CD8-positive, alpha-beta memory T cell (primary cell): ENCODE data around the gene SNTB2. TPM values are rescaled to one million over a fixed set of nuclear protein-coding genes. Genes with fewer than 3 reads are reported as not detected.

Experiments
- CTCF ChIA-PET: fragments of 350-600 bp; sonication (Branson Sonifier 250); formaldehyde crosslinking; loops from one replicate; lab custom pipeline; 2021; ENCODE audit warnings: antibody characterized with exemption; lab: Charles Lee
- POLR2A ChIA-PET: fragments of 350-600 bp; sonication (Branson Sonifier 250); formaldehyde crosslinking; loops from one replicate; lab custom pipeline; 2021; ENCODE audit warnings: antibody characterized with exemption; lab: Charles Lee
- DNase-seq, 5 donors: peaks; one replicate each; pipeline versions ENCODE4 v3.0.0 to v3.0.0-alpha.2; 2020 to 2022; ENCODE audit warnings: mixed read lengths in 1 of 5
- H3K27ac ChIP-seq: one replicate; pipeline ENCODE4 v1.7.0; 2013; ENCODE audit warnings: low read depth, mild to moderate bottlenecking, low read length, moderate library complexity
- H3K27me3 ChIP-seq: 2 replicates; pipeline ENCODE4 v1.7.0; 2013; ENCODE audit warnings: low read length, mild to moderate bottlenecking; ENCODE audit not compliant: insufficient read depth, poor library complexity, severe bottlenecking
- H3K36me3 ChIP-seq: 2 replicates; pipeline ENCODE4 v1.7.0; 2013; ENCODE audit warnings: mild to moderate bottlenecking, low read length, moderate library complexity; ENCODE audit not compliant: insufficient read depth
- H3K4me1 ChIP-seq: 2 replicates; pipeline ENCODE4 v1.7.0; 2013; ENCODE audit warnings: mild to moderate bottlenecking, low read length, moderate library complexity; ENCODE audit not compliant: insufficient read depth
- H3K4me3 ChIP-seq: 2 replicates; pipeline ENCODE4 v1.7.0; 2013; ENCODE audit warnings: mild to moderate bottlenecking, low read length
- H3K9me3 ChIP-seq: 2 replicates; pipeline ENCODE4 v1.7.0; 2013; ENCODE audit warnings: mild to moderate bottlenecking, low read length
- H3K27ac Mint-ChIP-seq, 8 donors: one replicate each; pipeline ENCODE4 v1.8.0; 2020 to 2021; ENCODE audit warnings: mixed read lengths in 8 of 8, mild to moderate bottlenecking in 6 of 8, inconsistent platforms in 3 of 8, moderate library complexity in 3 of 8
- H3K27me3 Mint-ChIP-seq, 2 donors: one replicate each; pipeline ENCODE4 v1.8.0; 2020 to 2021; ENCODE audit warnings: mixed read lengths in 2 of 2, mild to moderate bottlenecking in 1 of 2, moderate library complexity in 1 of 2
- H3K36me3 Mint-ChIP-seq, 3 donors: one replicate each; pipeline ENCODE4 v1.8.0; 2020 to 2021; ENCODE audit warnings: mixed read lengths in 3 of 3, inconsistent platforms in 1 of 3, mild to moderate bottlenecking in 1 of 3
- H3K4me1 Mint-ChIP-seq, 3 donors: one replicate each; pipeline ENCODE4 v1.8.0; 2020 to 2021; ENCODE audit warnings: mixed read lengths in 3 of 3, inconsistent platforms in 1 of 3, mild to moderate bottlenecking in 1 of 3
- H3K4me3 Mint-ChIP-seq, 7 donors: one replicate each; pipeline ENCODE4 v1.8.0; 2020 to 2021; ENCODE audit warnings: mixed read lengths in 7 of 7, mild to moderate bottlenecking in 6 of 7, moderate library complexity in 4 of 7, inconsistent platforms in 2 of 7
- H3K9me3 Mint-ChIP-seq, 5 donors: one replicate each; pipeline ENCODE4 v1.8.0; 2020 to 2022; ENCODE audit warnings: mixed read lengths in 5 of 5, mild to moderate bottlenecking in 3 of 5, moderate library complexity in 2 of 5, inconsistent platforms in 1 of 5
- polyA plus RNA-seq: library from polyadenylated mRNA; unstranded; fragments of 300-500 nt; fragmentation: Illumina TruSeq; gene quantifications from one replicate; pipeline ENCODE4 v1.2.3, GENCODE V29; 2021
- total RNA-seq, 2 experiments: library from RNA; stranded (reverse); gene quantifications; one replicate each; pipeline ENCODE4 v1.2.3, GENCODE V29; 2021

The SNTB2 gene
- total and polyA plus RNA-seq, 3 experiments from 2014 or later: 13.6 to 28.2 (median 14.9) TPM

- peaks cover 0 to 66% (median 8%) of the 10 kb centered on the region in 3 donors for H3K36me3 Mint-ChIP-seq
- DNase-seq: peak; percentile 84 to 92 (median 89)
These were observed 152.5 kb downstream of the SNTB2 start, which contains the start of the genes COG8 and NIP7 for GRCh38 chr16:69339289-69340094. TSS of gene COG8 (minus strand) at chr16:69339564. CDS start at chr16:69339552, 12 bp downstream. TSS of gene NIP7 (plus strand) at chr16:69339772. CDS start at chr16:69339830, 58 bp downstream.

DNA sequence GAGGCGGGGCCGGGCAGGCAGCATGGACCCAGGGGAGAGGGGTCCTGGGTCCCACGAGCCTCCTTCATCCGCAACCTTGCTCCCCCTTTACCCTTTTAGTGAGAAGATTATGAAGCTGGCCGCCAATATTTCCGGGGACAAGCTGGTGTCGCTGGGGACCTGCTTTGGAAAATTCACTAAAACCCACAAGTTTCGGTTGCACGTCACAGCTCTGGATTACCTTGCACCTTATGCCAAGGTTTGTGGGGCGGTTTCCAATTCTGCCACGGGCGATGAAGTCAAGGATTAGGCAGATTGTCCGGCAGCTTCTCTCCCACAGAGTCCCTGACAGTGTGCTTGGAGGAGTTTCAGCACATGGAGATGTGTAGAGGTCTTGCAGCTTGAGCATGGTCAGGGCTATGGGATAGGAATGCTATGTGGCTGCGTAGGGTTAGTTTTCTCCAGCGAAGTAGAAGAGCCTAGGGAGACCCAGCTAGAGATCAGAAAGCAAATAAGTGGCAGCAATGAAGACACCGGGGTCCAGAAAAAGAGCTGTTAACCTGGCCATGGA is 153.2 kb downstream of the SNTB2 start:
- ChIA-PET CTCF (interaction anchor here (0.9 to 3.2 kb wide), 4 partner anchors 11 to 39 kb away, joined by 3 to 32 read pairs (median 4); partner anchors contain the start of gene PDF), POLR2A (interaction anchor here (0.6 to 2.8 kb wide), 6 partner anchors 10 to 227 kb away, joined by 3 to 20 read pairs (median 3); partner anchors contain the start of gene PDF)
- Histone ChIP-seq H3K36me3 (peaks cover 21% of the 10 kb centered on the region), H3K27me3 (no peaks in the 10 kb centered on the region), H3K4me1 (peaks cover 32% of the 10 kb centered on the region), H3K9me3 (no peaks in the 10 kb centered on the region), H3K27ac (peak overlapping the region; percentile 70), H3K4me3 (peak overlapping the region; percentile 86)
- Mint-ChIP-seq H3K4me1 (peaks cover 45 to 62% (median 59%) of the 10 kb centered on the region in 3 donors), H3K9me3 (no peaks in the 10 kb centered on the region), H3K36me3 (peaks cover 0 to 59% (median 5%) of the 10 kb centered on the region in 3 donors), H3K27me3 (no peaks in the 10 kb centered on the region), H3K4me3 (peak overlapping the region; percentile 98 to 100 (median 99)), H3K27ac (peak overlapping the region; percentile 88 to 100 (median 98))
- DNase-seq: peak in 1 of 5 donors; percentile 8

More at GRCh38 chr16:69339289-69340094, 152.5 kb downstream of the SNTB2 start, which contains the start of the genes COG8 and NIP7:
- Histone ChIP-seq H3K27ac (peak within 1 kb of the TSS; percentile 70), H3K36me3 (peaks cover 22% of the 10 kb centered on the region), H3K4me3 (peak within 1 kb of the TSS; percentile 86), H3K9me3 (no peaks in the 10 kb centered on the region), H3K27me3 (no peaks in the 10 kb centered on the region), H3K4me1 (peaks cover 32% of the 10 kb centered on the region)
- H3K4me3 Mint-ChIP-seq: peak within 1 kb of the TSS; percentile 98 to 100 (median 99)
- no peaks in the 10 kb centered on the region for H3K9me3 Mint-ChIP-seq
- CTCF ChIA-PET: interaction anchor here (0.9 to 3.2 kb wide), 9 partner anchors 10 to 46 kb away, joined by 3 to 32 read pairs (median 3); partner anchors contain the start of genes PDF and TERF2
- peaks cover 43 to 63% (median 60%) of the 10 kb centered on the region in 3 donors for H3K4me1 Mint-ChIP-seq
- H3K27ac Mint-ChIP-seq: peak within 1 kb of the TSS; percentile 88 to 100 (median 98)
- POLR2A ChIA-PET: interaction anchor here (0.5 to 2.8 kb wide), 8 partner anchors 10 to 395 kb away, joined by 3 to 20 read pairs (median 3); partner anchors contain the start of gene PDF
- H3K27me3 Mint-ChIP-seq: no peaks in the 10 kb centered on the region

GRCh38 chr16:69344171-69344570 is 157.2 kb downstream of the SNTB2 start:
- no peaks in the 10 kb centered on the region for H3K27me3 Mint-ChIP-seq
- H3K4me3 Mint-ChIP-seq: no peak overlapping the region
- no peaks in the 10 kb centered on the region for H3K9me3 Mint-ChIP-seq
- CTCF ChIA-PET: no interaction called here
- no peaks in the 10 kb centered on the region for H3K27me3 ChIP-seq
- DNase-seq: no peak
- POLR2A ChIA-PET: no interaction called here
- no peak overlapping the region for H3K4me3 ChIP-seq
- no peak overlapping the region for H3K27ac Mint-ChIP-seq
- peaks cover 0 to 48% (median 1%) of the 10 kb centered on the region in 3 donors for H3K36me3 Mint-ChIP-seq
- no peaks in the 10 kb centered on the region for H3K9me3 ChIP-seq
- peaks cover 32 to 43% (median 36%) of the 10 kb centered on the region in 3 donors for H3K4me1 Mint-ChIP-seq
- peaks cover 13% of the 10 kb centered on the region for H3K4me1 ChIP-seq
- no peak overlapping the region for H3K27ac ChIP-seq
- H3K36me3 ChIP-seq: peaks cover 17% of the 10 kb centered on the region

GRCh38 chr16:69345923-69346322 is 159.0 kb downstream of the SNTB2 start:
- ChIA-PET CTCF (no interaction called here), POLR2A (no interaction called here)
- no peaks in the 10 kb centered on the region for H3K9me3 Mint-ChIP-seq
- no peaks in the 10 kb centered on the region for H3K9me3 ChIP-seq
- peak overlapping the region in 4 of 7 donors; percentile 24 to 59 (median 48) for H3K4me3 Mint-ChIP-seq
- no peaks in the 10 kb centered on the region for H3K27me3 ChIP-seq
- H3K27me3 Mint-ChIP-seq: no peaks in the 10 kb centered on the region
- H3K36me3 Mint-ChIP-seq: peaks cover 0 to 48% (median 1%) of the 10 kb centered on the region in 3 donors
- H3K36me3 ChIP-seq: peaks cover 17% of the 10 kb centered on the region
- DNase-seq: no peak
- peaks cover 20 to 26% (median 22%) of the 10 kb centered on the region in 3 donors for H3K4me1 Mint-ChIP-seq
- no peak overlapping the region for H3K27ac ChIP-seq
- peak overlapping the region; percentile 29 to 66 (median 52) for H3K27ac Mint-ChIP-seq
- no peak overlapping the region for H3K4me3 ChIP-seq
- H3K4me1 ChIP-seq: peaks cover 4% of the 10 kb centered on the region

- Mint-ChIP-seq H3K4me1 (peaks cover 14 to 18% (median 14%) of the 10 kb centered on the region in 3 donors), H3K27me3 (no peaks in the 10 kb centered on the region), H3K4me3 (no peak overlapping the region), H3K9me3 (no peaks in the 10 kb centered on the region), H3K27ac (peak overlapping the region in 2 of 8 donors; percentile 33 to 75), H3K36me3 (peaks cover 0 to 47% (median 4%) of the 10 kb centered on the region in 3 donors)
- POLR2A ChIA-PET: interaction anchor here (0.6 kb wide), 1 partner anchor 958 kb away, joined by 5 read pairs; no protein-coding TSS in a partner anchor
- no peak overlapping the region for H3K27ac ChIP-seq
- H3K9me3 ChIP-seq: no peaks in the 10 kb centered on the region
- H3K27me3 ChIP-seq: no peaks in the 10 kb centered on the region
- no peak for DNase-seq
- no peak overlapping the region for H3K4me3 ChIP-seq
- CTCF ChIA-PET: no interaction called here
- H3K36me3 ChIP-seq: peaks cover 12% of the 10 kb centered on the region
- no peaks in the 10 kb centered on the region for H3K4me1 ChIP-seq
These were observed 159.7 kb downstream of the SNTB2 start for GRCh38 chr16:69346683-69347082.

DNA sequence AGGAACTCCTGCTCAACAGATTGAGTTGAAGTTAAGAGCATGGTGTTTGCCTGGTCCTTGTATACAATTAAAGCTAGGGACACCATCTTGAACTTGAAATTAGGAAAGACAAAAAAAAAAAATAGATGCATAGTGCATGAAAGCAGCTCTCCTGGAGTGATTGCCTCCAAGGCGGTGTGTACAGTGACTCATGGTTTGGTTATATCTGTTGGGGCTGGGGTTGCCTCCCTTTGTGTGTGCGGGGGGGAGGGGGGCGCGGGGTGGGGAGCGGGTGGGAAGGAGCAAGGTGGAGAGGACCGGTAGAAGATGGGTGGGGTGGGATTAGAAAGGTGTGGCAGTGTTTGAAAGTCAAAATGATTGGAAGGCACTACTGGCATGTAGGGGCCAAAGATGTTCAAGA is 161.3 kb downstream of the SNTB2 start:
- no peaks in the 10 kb centered on the region for H3K27me3 ChIP-seq
- no peaks in the 10 kb centered on the region for H3K4me1 ChIP-seq
- peaks cover 5% of the 10 kb centered on the region for H3K36me3 ChIP-seq
- ChIA-PET POLR2A (no interaction called here), CTCF (no interaction called here)
- H3K4me1 Mint-ChIP-seq: peaks cover 9 to 17% (median 10%) of the 10 kb centered on the region in 3 donors
- H3K27me3 Mint-ChIP-seq: no peaks in the 10 kb centered on the region
- H3K9me3 Mint-ChIP-seq: no peaks in the 10 kb centered on the region
- H3K27ac ChIP-seq: no peak overlapping the region
- no peak overlapping the region for H3K4me3 ChIP-seq
- no peaks in the 10 kb centered on the region for H3K9me3 ChIP-seq
- no peak overlapping the region for H3K27ac Mint-ChIP-seq
- no peak overlapping the region for H3K4me3 Mint-ChIP-seq
- H3K36me3 Mint-ChIP-seq: peaks cover 0 to 47% (median 9%) of the 10 kb centered on the region in 3 donors
- no peak for DNase-seq

DNA sequence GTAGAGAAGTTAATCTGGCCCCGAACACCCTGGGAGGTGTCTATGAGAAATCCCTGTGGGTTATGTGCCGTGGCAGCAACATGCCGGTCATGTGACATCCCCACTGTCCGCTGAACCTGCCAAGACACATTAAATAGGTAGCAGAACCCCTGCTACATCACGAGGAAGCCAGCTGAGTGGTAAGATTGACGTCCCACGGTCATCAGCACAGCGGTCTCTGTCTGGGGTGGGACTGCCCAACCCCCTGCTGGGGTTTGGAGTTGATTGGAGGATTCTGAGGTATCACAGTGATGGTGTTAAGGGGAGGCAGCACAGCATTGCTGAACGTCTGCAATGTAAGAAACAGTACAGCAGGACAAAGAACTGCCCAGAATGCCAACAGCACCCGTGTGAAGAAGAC is 162.6 kb downstream of the SNTB2 start:
- H3K9me3 ChIP-seq: no peaks in the 10 kb centered on the region
- H3K4me3 ChIP-seq: no peak overlapping the region
- H3K27ac ChIP-seq: no peak overlapping the region
- Mint-ChIP-seq H3K9me3 (no peaks in the 10 kb centered on the region), H3K36me3 (peaks cover 0 to 43% (median 11%) of the 10 kb centered on the region in 3 donors), H3K27me3 (no peaks in the 10 kb centered on the region), H3K4me1 (peaks cover 6 to 17% (median 10%) of the 10 kb centered on the region in 3 donors), H3K27ac (peak overlapping the region in 2 of 8 donors; percentile 47 to 60), H3K4me3 (no peak overlapping the region)
- CTCF ChIA-PET: no interaction called here
- H3K27me3 ChIP-seq: no peaks in the 10 kb centered on the region
- H3K4me1 ChIP-seq: no peaks in the 10 kb centered on the region
- POLR2A ChIA-PET: no interaction called here
- H3K36me3 ChIP-seq: no peaks in the 10 kb centered on the region
- no peak for DNase-seq
